Endothelial cell of umbilical vein (primary cell): ENCODE results near the gene ZNRF3. TPM values are rescaled to one million over a fixed set of nuclear protein-coding genes. Genes with fewer than 3 reads are reported as not detected.

Source experiments
- BruUV-seq: library from RNA; stranded (reverse); fragments of 400-500 nt; replicated peaks from 2 replicates; lab custom pipeline; 2021; lab: Mats Ljungman, UMichigan
- CTCF ChIA-PET: fragments of 300-600, 350-600 bp; sonication (Branson Sonifier 250); formaldehyde crosslinking; loops from one replicate; lab custom pipeline; 2021; ENCODE audit warnings: antibody characterized with exemption, inconsistent platforms; lab: Charles Lee
- POLR2A ChIA-PET: fragments of 300-600, 350-600 bp; sonication (Branson Sonifier 250); formaldehyde crosslinking; loops from one replicate; lab custom pipeline; 2021; ENCODE audit warnings: antibody characterized with exemption, inconsistent platforms; lab: Charles Lee
- DNase-seq: peaks from one replicate; pipeline ENCODE4 v3.0.0-alpha.2; 2011; ENCODE audit warnings: low read depth, low spot score
- FAIRE-seq: peaks from 2 replicates; lab custom pipeline; 2011; peaks lifted over from hg19 to GRCh38; lab: Jason Lieb, UNC
- H2AFZ ChIP-seq: 2 replicates; pipeline ENCODE4 v1.6.0; 2012; ENCODE audit warnings: low read depth, low read length, control low read depth, inconsistent platforms
- H3K27ac ChIP-seq: 2 replicates; pipeline ENCODE4 v1.5.1; 2011; ENCODE audit warnings: low read depth, mild to moderate bottlenecking, control low read depth, low read length, moderate library complexity; ENCODE audit not compliant: insufficient read depth
- H3K27me3 ChIP-seq, 2 experiments: 2 replicates each; pipeline versions ENCODE4 v1.6.0 to v1.6.1; 2011; ENCODE audit warnings: low read length in 2 of 2, mixed read lengths in 1 of 2; ENCODE audit not compliant: control insufficient read depth in 2 of 2, insufficient read depth in 2 of 2
- H3K36me3 ChIP-seq, 2 experiments: 2 replicates in 1 of 2; 3 replicates in 1 of 2; pipeline ENCODE4 v1.5.1; 2011; ENCODE audit warnings: low read length in 2 of 2, mild to moderate bottlenecking in 1 of 2, moderate library complexity in 1 of 2; ENCODE audit not compliant: control insufficient read depth in 2 of 2, insufficient read depth in 2 of 2; ENCODE audit errors: extremely low read depth in 1 of 2
- H3K4me1 ChIP-seq: 3 replicates; pipeline ENCODE4 v1.5.1; 2011; ENCODE audit warnings: mild to moderate bottlenecking, low read length; ENCODE audit not compliant: control insufficient read depth, insufficient read depth; ENCODE audit errors: extremely low read depth
- H3K4me2 ChIP-seq: 2 replicates; pipeline ENCODE4 v1.6.1; 2011; ENCODE audit warnings: low read length, control low read depth, mixed read lengths; ENCODE audit not compliant: insufficient read depth
- H3K4me3 ChIP-seq, 3 experiments: fragments of 200-600 bp in 1 of 3; sonication (generic), shearing (Covaris generic) in 1 of 3; replicated peaks in 1 of 3; 2 replicates each; pipeline ENCODE4 v1.5.1; 2011 to 2016; ENCODE audit warnings: control low read depth in 3 of 3, low read length in 3 of 3, mild to moderate bottlenecking in 2 of 3, inconsistent platforms in 1 of 3, low read depth in 1 of 3, moderate library complexity in 1 of 3; ENCODE audit not compliant: insufficient read depth in 1 of 3
- H3K79me2 ChIP-seq: 2 replicates; pipeline ENCODE4 v1.6.0; 2012; ENCODE audit warnings: low read length, inconsistent platforms; ENCODE audit not compliant: control insufficient read depth, insufficient read depth
- H3K9ac ChIP-seq: replicated peaks from 2 replicates; pipeline ENCODE3; 2011; ENCODE audit warnings: low read length, control low read depth; ENCODE audit not compliant: insufficient read depth; ENCODE audit errors: extremely low read depth
- H3K9me1 ChIP-seq: replicated peaks from 3 replicates; pipeline ENCODE4 v1.6.0; 2011; ENCODE audit warnings: mild to moderate bottlenecking, low read length; ENCODE audit not compliant: control insufficient read depth, insufficient read depth; ENCODE audit errors: extremely low read depth
- H3K9me3 ChIP-seq: replicated peaks from 2 replicates; pipeline ENCODE4 v1.5.1; 2012; ENCODE audit warnings: low read length, inconsistent platforms; ENCODE audit not compliant: control insufficient read depth, insufficient read depth
- H4K20me1 ChIP-seq: replicated peaks from 2 replicates; pipeline ENCODE3; 2011; ENCODE audit warnings: mild to moderate bottlenecking, low read length; ENCODE audit not compliant: control insufficient read depth, insufficient read depth; ENCODE audit errors: extremely low read depth
- CTCF ChIP-seq, 2 donors: IDR thresholded peaks; 1 replicate in 1 of 2; 2 replicates in 1 of 2; pipeline ENCODE4 v1.5.1; 2011; ENCODE audit warnings: low read length in 2 of 2, mild to moderate bottlenecking in 2 of 2, moderate library complexity in 2 of 2, control low read depth in 1 of 2, inconsistent platforms in 1 of 2, low read depth in 1 of 2; ENCODE audit not compliant: insufficient read depth in 1 of 2; ENCODE audit errors: extremely low read depth in 1 of 2
- EZH2 ChIP-seq: IDR thresholded peaks from 2 replicates; pipeline ENCODE4 v1.6.1; 2012; ENCODE audit warnings: borderline replicate concordance, low read depth, mild to moderate bottlenecking, moderate library complexity, low read length, inconsistent platforms; ENCODE audit not compliant: severe bottlenecking
- FOS ChIP-seq: IDR thresholded peaks from 2 replicates; pipeline ENCODE4 v1.6.1; 2011; ENCODE audit warnings: mild to moderate bottlenecking, low read length, moderate library complexity, borderline replicate concordance; ENCODE audit not compliant: insufficient read depth
- GATA2 ChIP-seq: IDR thresholded peaks from 2 replicates; pipeline ENCODE4 v1.7.0; 2011; ENCODE audit warnings: low read depth, mild to moderate bottlenecking, moderate library complexity, mixed read lengths, low read length; ENCODE audit not compliant: insufficient read length, insufficient read depth
- JUN ChIP-seq: IDR thresholded peaks from 2 replicates; pipeline ENCODE4 v1.6.1; 2011; ENCODE audit warnings: borderline replicate concordance, low read depth; ENCODE audit not compliant: insufficient read length, insufficient read depth
- MYC ChIP-seq: IDR thresholded peaks from one replicate; pipeline ENCODE4 v1.6.1; 2011; ENCODE audit warnings: mild to moderate bottlenecking, low read depth, low read length
- POLR2A ChIP-seq: IDR thresholded peaks from 2 replicates; pipeline ENCODE4 v1.6.1; 2012; ENCODE audit warnings: low read depth, mild to moderate bottlenecking, control low read depth, low read length
- POLR2AphosphoS5 ChIP-seq: IDR thresholded peaks from 2 replicates; pipeline ENCODE4 v1.6.1; 2012; ENCODE audit warnings: low read depth, mild to moderate bottlenecking, control low read depth, low read length, moderate library complexity; ENCODE audit not compliant: insufficient read depth
- dilution Hi-C: fragments of 300-500 bp; cut with MboI; formaldehyde crosslinking; loops from one replicate; pipeline ENCODE4 v1.15.0; 2019; ENCODE audit warnings: low sequenced_read_pairs; ENCODE audit not compliant: extremely low pct_ligation_motif_present
- intact Hi-C: fragments of 100-400 bp; cut with micrococcal nuclease; formaldehyde crosslinking; loops from one replicate; pipeline ENCODE4 v1.10.0; 2022
- polyA plus RNA-seq, 4 experiments: library from polyadenylated mRNA; depleted of rRNA in 3 of 4; stranded (reverse) in 3 of 4; unstranded in 1 of 4; fragments of >200 nt; gene quantifications; 2 replicates each; pipeline versions ENCODE4 v1.2.1 to v1.2.3, GENCODE V29; 2011 to 2012; ENCODE audit warnings: missing spikeins in 1 of 4
- total RNA-seq: library from RNA; stranded (reverse); gene quantifications from 2 replicates; pipeline ENCODE4 v1.2.3, GENCODE V29; 2021
- TF ChIP-seq, protein P1 (sequence below): IDR thresholded peaks from 2 replicates; pipeline ENCODE4 v1.6.1; 2011; ENCODE audit not compliant: insufficient read depth, insufficient read length

The ZNRF3 gene
- total and polyA plus RNA-seq, 2 donors (not counting 3 experiments of a cell fraction or from before 2014, with no cell fraction given) = 2.7 to 5.2 TPM

- intact Hi-C loops = loop anchor here (5.0 kb wide), 1 partner anchor 57 kb away; the partner anchor contains the start of gene ZNRF3
- Histone ChIP-seq H3K4me2 (no peak overlapping the region), H3K27ac (no peak overlapping the region), H4K20me1 (no peaks in the 10 kb centered on the region), H3K9me1 (no peaks in the 10 kb centered on the region), H3K79me2 (no peaks in the 10 kb centered on the region), H3K4me1 (peaks cover 7% of the 10 kb centered on the region), H3K27me3 (no peaks in the 10 kb centered on the region), H3K9ac (no peak overlapping the region), H3K4me3 (no peak overlapping the region), H2AFZ (no peak overlapping the region), H3K36me3 (no peaks in the 10 kb centered on the region), H3K9me3 (no peaks in the 10 kb centered on the region)
- CTCF ChIA-PET = interaction anchor here (1.7 kb wide), 1 partner anchor 101 kb away, joined by 5 read pairs; no protein-coding TSS in a partner anchor
- POLR2A ChIA-PET = no interaction called here
- no peak for TF ChIP-seq FOS
- TF ChIP-seq, protein P1, sequence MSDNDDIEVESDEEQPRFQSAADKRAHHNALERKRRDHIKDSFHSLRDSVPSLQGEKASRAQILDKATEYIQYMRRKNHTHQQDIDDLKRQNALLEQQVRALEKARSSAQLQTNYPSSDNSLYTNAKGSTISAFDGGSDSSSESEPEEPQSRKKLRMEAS = no peak
- no peak for TF ChIP-seq JUN
- TF ChIP-seq CTCF (IDR thresholded peaks at IDR 0.05; ENCODE audit: extremely low read depth in 1 of 2, insufficient read depth in 1 of 2, low read depth in 1 of 2, low read length in 2 of 2) = no peak
- TF ChIP-seq GATA2 = no peak
- no peak for TF ChIP-seq POLR2AphosphoS5
- TF ChIP-seq MYC = no peak
- no peak for TF ChIP-seq EZH2
- TF ChIP-seq POLR2A = no peak
- FAIRE-seq = no peak
- no peak for DNase-seq
- dilution Hi-C loops = no loop called here
- BruUV-seq = no TSS peak
Measured at GRCh38 chr22:28939394-28939793, 56.0 kb downstream of the ZNRF3 start.
